HTR-8/SVneo (cell line): ENCODE measurements around the gene IFNL4.
"Not testable (repeated sequence)": the region's sequence is repeated elsewhere in the genome, so short reads cannot be mapped to it uniquely, and the experiment has no call there.

Experiments used
- DNase-seq: peaks from one replicate; pipeline ENCODE4 v3.0.0; 2011; ENCODE audit warnings: low spot score, mixed read lengths; ENCODE audit not compliant: insufficient read length
- FAIRE-seq: peaks from 2 replicates; lab custom pipeline; 2011; peaks lifted over from hg19 to GRCh38; lab: Jason Lieb, UNC

IFNL4 gene

GRCh38 chr19:39248806-39249205 lies at the start of gene IFNL4:
TSS of gene IFNL4 (minus strand) at chr19:39248856.
- FAIRE-seq: no peak

GRCh38 chr19:39297931-39298634 lies 49.4 kb upstream of the IFNL4 start:
- DNase-seq (no peak), FAIRE-seq (no peak)

More at GRCh38 chr19:39248806-39249205, at the start of gene IFNL4:
- DNase-seq: no peak

GRCh38 chr19:39296906-39297305 lies 48.2 kb upstream of the IFNL4 start:
- no peak for DNase-seq
- no peak for FAIRE-seq

- FAIRE-seq: no peak
- DNase-seq: no peak
Observed at GRCh38 chr19:39296055-39296645, 47.5 kb upstream of the IFNL4 start, which contains the start of gene IFNL1. TSS of gene IFNL1 (plus strand) at chr19:39296407. CDS start at chr19:39296422, 15 bp downstream.

GRCh38 chr19:39293394-39293793 lies 44.7 kb upstream of the IFNL4 start:
- no peak for FAIRE-seq

GRCh38 chr19:39284032-39284431 lies 35.4 kb upstream of the IFNL4 start:
- no peak for FAIRE-seq
- no peak for DNase-seq

More at GRCh38 chr19:39293394-39293793, 44.7 kb upstream of the IFNL4 start:
- DNase-seq: no peak

GRCh38 chr19:39282021-39282420 lies 33.4 kb upstream of the IFNL4 start:
- no peak for FAIRE-seq
- DNase-seq: no peak

- no peak for FAIRE-seq
Observed at GRCh38 chr19:39277598-39277997, 28.9 kb upstream of the IFNL4 start.

GRCh38 chr19:39276740-39277139 lies 28.1 kb upstream of the IFNL4 start:
- FAIRE-seq (no peak), DNase-seq (no peak)

More at GRCh38 chr19:39277598-39277997, 28.9 kb upstream of the IFNL4 start:
- DNase-seq: no peak

- FAIRE-seq: no peak
- no peak for DNase-seq
Observed at GRCh38 chr19:39275578-39275977, 26.9 kb upstream of the IFNL4 start.

- DNase-seq, FAIRE-seq: not testable (repeated sequence)
Observed at GRCh38 chr19:39273859-39274258, 25.2 kb upstream of the IFNL4 start.

GRCh38 chr19:39270036-39270871 lies 21.6 kb upstream of the IFNL4 start:
- DNase-seq: no peak

GRCh38 chr19:39269369-39269768 lies 20.7 kb upstream of the IFNL4 start:
- not testable (repeated sequence) for DNase-seq, FAIRE-seq

More at GRCh38 chr19:39270036-39270871, 21.6 kb upstream of the IFNL4 start:
- no peak for FAIRE-seq

GRCh38 chr19:39268531-39269223 lies 20.0 kb upstream of the IFNL4 start:
- not testable (repeated sequence) for DNase-seq, FAIRE-seq

- FAIRE-seq: peak; percentile 74
- DNase-seq: not testable (repeated sequence)
Observed at GRCh38 chr19:39268085-39268484, 19.4 kb upstream of the IFNL4 start, which contains the start of gene IFNL2. TSS of gene IFNL2 (plus strand) at chr19:39268396. CDS start at chr19:39268569, 173 bp downstream.

GRCh38 chr19:39265321-39265916 lies 16.8 kb upstream of the IFNL4 start:
- FAIRE-seq: no peak
- no peak for DNase-seq

- no peak for FAIRE-seq
- no peak for DNase-seq
Observed at GRCh38 chr19:39264306-39265290, 15.9 kb upstream of the IFNL4 start.

- DNase-seq (no peak), FAIRE-seq (no peak)
Observed at GRCh38 chr19:39263912-39264305, 15.3 kb upstream of the IFNL4 start.
